ENCODE measurements around the gene RFPL2. TPM values are rescaled to one million over a fixed set of nuclear protein-coding genes. Genes with fewer than 3 reads are reported as not detected.

The RFPL2 gene
- total and polyA plus RNA-seq, 2 of the 13 experiments (the other 11 are each of a cell fraction or from before 2014, with no cell fraction given), result not detected

- TF ChIP-seq PITX1 (CRISPR knock-in tag; IDR thresholded peaks at IDR 0.05), result 0 out of 2 replicates have a peak, but pooled peaks have one; percentile 38
- no peak for TF ChIP-seq PHF5A (CRISPR knock-in tag; IDR thresholded peaks at IDR 0.05; ENCODE audit: low read depth, unreplicated experiment)
- 0 out of 2 replicates have a peak, but pooled peaks have one; percentile 57 for TF ChIP-seq ZNF598 (CRISPR knock-in tag; IDR thresholded peaks at IDR 0.05; ENCODE audit: borderline replicate concordance)
- TF ChIP-seq MYC (CRISPR knock-in tag; IDR thresholded peaks at IDR 0.05; ENCODE audit: borderline replicate concordance), result 0 out of 2 replicates have a peak, but pooled peaks have one; percentile 14
- TF ChIP-seq SPEN (CRISPR knock-in tag; IDR thresholded peaks at IDR 0.05; ENCODE audit: low read depth), result 0 out of 2 replicates have a peak, but pooled peaks have one; percentile 27
- TF ChIP-seq MEIS1 (CRISPR knock-in tag; IDR thresholded peaks at IDR 0.05; ENCODE audit: borderline replicate concordance), result peak; percentile 19; the same call in 1 of the 2 replicates
- TF ChIP-seq DNMT1 (CRISPR knock-in tag; IDR thresholded peaks at IDR 0.05), result 0 out of 2 replicates have a peak, but pooled peaks have one; percentile 33
- TF ChIP-seq XRCC5 (optimal IDR thresholded peaks at IDR 0.05; ENCODE audit: low read length), result peak; percentile 73
- peak; percentile 70 for TF ChIP-seq CTCF (CRISPR knock-in tag; IDR thresholded peaks at IDR 0.05)
- 0 out of 2 replicates have a peak, but pooled peaks have one; percentile 43 for TF ChIP-seq EEA1 (CRISPR knock-in tag; IDR thresholded peaks at IDR 0.05; ENCODE audit: borderline replicate concordance)
- no peak for TF ChIP-seq NR1H2 (CRISPR knock-in tag; IDR thresholded peaks at IDR 0.05; ENCODE audit: borderline replicate concordance, low read depth)
Observed at GRCh38 chr22:32206774-32207758, 2.2 kb upstream of the RFPL2 start (continued).

Measured in HepG2 (cell line).